OCI-LY7 (cell line): Measurements from ENCODE around the gene HIF1AN.

Source experiments
- CTCF ChIP-seq: fragments of 200-600 bp; sonication (generic); conservative IDR thresholded peaks from 2 replicates; pipeline ENCODE4 v1.5.1; 2014; ENCODE audit warnings: mild to moderate bottlenecking, antibody characterized with exemption, low read length, moderate library complexity, mixed read lengths
- EZH2phosphoT487 ChIP-seq: fragments of 200-600 bp; sonication (generic); IDR thresholded peaks from 2 replicates; pipeline ENCODE4 v1.6.1; 2018; ENCODE audit warnings: low read depth, borderline replicate concordance, mild to moderate bottlenecking, mixed run types, antibody characterized with exemption, low read length, moderate library complexity, mixed read lengths

- no peak for TF ChIP-seq CTCF
- TF ChIP-seq EZH2phosphoT487, result no peak
These were observed 29.0 kb upstream of the HIF1AN start for GRCh38 chr10:100506596-100507356.
